Muscle layer of duodenum (tissue), 2 donors: ENCODE results near the gene PSORS1C1.

Experiments used
- H3K27ac ChIP-seq: one replicate; pipeline ENCODE4 v1.7.0; 2013; ENCODE audit warnings: mild to moderate bottlenecking, low read length
- H3K27me3 ChIP-seq: one replicate; pipeline ENCODE4 v1.7.0; 2013; ENCODE audit warnings: low read depth, mild to moderate bottlenecking, control low read depth, low read length
- H3K36me3 ChIP-seq, 2 donors: one replicate each; pipeline ENCODE4 v1.7.0; 2013; ENCODE audit warnings: low read length in 2 of 2, control low read depth in 1 of 2, mild to moderate bottlenecking in 1 of 2; ENCODE audit not compliant: insufficient read depth in 2 of 2, control insufficient read depth in 1 of 2
- H3K4me1 ChIP-seq, 2 donors: one replicate each; pipeline ENCODE4 v1.7.0; 2013; ENCODE audit warnings: low read length in 2 of 2, mild to moderate bottlenecking in 2 of 2, control low read depth in 1 of 2, moderate library complexity in 1 of 2; ENCODE audit not compliant: insufficient read depth in 2 of 2, control insufficient read depth in 1 of 2
- H3K4me3 ChIP-seq, 2 donors: one replicate each; pipeline ENCODE4 v1.7.0; 2013; ENCODE audit warnings: low read length in 2 of 2, low read depth in 1 of 2, mild to moderate bottlenecking in 1 of 2
- H3K9me3 ChIP-seq, 2 donors: one replicate each; pipeline ENCODE4 v1.7.0; 2013; ENCODE audit warnings: low read length in 2 of 2, control low read depth in 1 of 2, mild to moderate bottlenecking in 1 of 2; ENCODE audit not compliant: control insufficient read depth in 1 of 2
- donor health status: healthy.

Gene PSORS1C1

DNA sequence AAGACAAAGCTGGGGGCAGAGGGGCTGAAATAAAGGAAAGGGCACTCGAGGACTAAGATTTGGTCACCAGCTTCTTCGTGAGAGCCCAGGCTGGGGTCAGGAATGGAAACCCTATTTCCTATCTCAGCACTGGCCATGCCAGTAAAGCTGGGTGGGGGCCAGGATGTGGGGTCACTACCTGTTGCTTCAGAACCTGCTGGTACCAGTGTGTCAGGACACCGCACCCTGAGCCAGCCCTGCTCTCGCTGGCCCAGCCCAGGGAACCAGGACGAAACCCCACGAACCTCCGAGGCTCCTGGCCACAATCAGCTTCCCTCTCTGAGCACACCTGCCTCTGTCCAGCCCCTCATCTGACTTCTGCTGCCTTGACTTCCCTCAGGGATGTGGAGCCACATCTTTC lies 3.6 kb downstream of the PSORS1C1 start:
- no peak overlapping the region for H3K27ac ChIP-seq
- H3K27me3 ChIP-seq = no peaks in the 10 kb centered on the region
- H3K4me3 ChIP-seq = no peak overlapping the region
- H3K36me3 ChIP-seq = no peaks in the 10 kb centered on the region
- no peaks in the 10 kb centered on the region for H3K9me3 ChIP-seq
- H3K4me1 ChIP-seq = peaks cover 13 to 40% of the 10 kb centered on the region in 2 donors

DNA sequence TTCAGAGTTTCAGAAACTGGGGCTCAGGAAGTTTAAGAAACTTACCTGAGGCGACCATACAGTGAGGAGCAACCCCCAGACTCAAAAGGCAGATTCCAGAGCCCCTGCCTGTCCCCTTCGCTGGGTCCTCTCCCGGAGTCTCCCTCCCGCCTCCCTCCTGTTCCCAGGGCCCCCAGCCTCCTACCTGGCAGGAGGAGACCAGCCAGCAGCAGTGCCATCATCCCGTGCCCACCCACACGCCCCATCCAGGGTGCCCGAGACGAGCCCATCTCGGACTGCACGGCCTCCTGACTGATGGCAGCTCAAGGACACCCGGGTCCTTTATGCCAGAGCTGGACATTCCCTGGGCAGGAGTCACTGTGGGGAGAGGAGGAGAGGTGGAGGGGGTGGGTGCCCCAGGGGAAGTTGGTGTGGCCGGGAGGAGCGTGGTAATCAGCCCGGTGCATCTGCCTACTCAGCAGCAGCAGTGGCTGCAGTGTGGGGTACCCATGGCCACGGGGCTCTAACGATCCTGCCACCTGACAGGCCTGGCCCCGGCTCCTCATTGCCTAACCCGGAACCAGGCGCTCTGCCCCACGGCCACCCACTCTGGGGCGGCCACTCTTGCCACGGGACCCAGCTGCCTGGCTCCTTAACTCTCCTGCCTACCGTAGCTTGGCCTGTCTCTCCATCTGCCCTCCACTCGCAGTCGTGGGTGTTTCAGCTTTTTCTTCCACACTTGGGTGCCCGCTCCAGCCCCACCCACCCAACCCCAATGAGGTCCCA lies 5.7 kb downstream of the PSORS1C1 start, which contains the start of gene CDSN:
TSS of gene CDSN (minus strand) at position 296 of the 765 bp plus-strand sequence. CDS start at position 269, 27 bp downstream.
- Histone ChIP-seq H3K4me3 (no peak within 1 kb of the TSS), H3K27ac (no peak within 1 kb of the TSS), H3K9me3 (no peaks in the 10 kb centered on the region), H3K4me1 (peaks cover 3 to 40% of the 10 kb centered on the region in 2 donors), H3K27me3 (no peaks in the 10 kb centered on the region), H3K36me3 (no peaks in the 10 kb centered on the region)

DNA sequence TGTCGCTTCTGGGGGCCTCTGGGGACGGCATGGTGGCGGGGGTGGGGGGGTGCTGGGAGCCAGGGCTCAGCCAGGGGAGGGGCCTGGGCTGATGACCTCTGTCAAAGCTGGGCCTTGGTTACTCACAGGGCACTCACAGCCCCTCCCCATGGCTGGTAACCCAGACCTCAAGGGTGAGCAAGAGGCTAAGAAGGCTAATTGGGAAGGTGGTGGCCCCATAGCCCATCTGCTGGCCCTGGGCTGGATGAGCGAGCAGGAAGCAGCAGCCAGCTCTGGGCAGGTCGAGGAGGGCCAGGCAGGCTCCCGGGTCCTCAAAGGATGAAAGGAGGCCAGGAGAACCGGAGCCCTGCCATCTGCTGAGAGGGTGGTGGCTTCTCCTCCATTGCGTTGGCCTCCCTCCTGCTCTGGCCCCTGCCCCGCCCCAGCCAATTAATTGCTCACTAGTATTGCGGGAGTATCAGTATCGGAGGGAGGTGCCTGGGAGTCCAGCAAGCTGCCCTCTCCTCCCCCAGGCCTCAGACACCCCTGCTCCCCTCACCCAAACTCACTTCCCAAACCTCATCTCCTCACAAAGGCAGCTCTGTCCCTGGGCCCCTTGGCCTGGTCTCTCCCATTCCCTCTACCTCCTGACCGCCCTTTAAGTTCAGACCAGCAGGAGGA lies 6.7 kb downstream of the PSORS1C1 start:
- no peak overlapping the region for H3K4me3 ChIP-seq
- H3K4me1 ChIP-seq = peaks cover 0 to 40% of the 10 kb centered on the region in 2 donors
- H3K27ac ChIP-seq = no peak overlapping the region
- no peaks in the 10 kb centered on the region for H3K9me3 ChIP-seq
- no peaks in the 10 kb centered on the region for H3K27me3 ChIP-seq
- H3K36me3 ChIP-seq = no peaks in the 10 kb centered on the region

DNA sequence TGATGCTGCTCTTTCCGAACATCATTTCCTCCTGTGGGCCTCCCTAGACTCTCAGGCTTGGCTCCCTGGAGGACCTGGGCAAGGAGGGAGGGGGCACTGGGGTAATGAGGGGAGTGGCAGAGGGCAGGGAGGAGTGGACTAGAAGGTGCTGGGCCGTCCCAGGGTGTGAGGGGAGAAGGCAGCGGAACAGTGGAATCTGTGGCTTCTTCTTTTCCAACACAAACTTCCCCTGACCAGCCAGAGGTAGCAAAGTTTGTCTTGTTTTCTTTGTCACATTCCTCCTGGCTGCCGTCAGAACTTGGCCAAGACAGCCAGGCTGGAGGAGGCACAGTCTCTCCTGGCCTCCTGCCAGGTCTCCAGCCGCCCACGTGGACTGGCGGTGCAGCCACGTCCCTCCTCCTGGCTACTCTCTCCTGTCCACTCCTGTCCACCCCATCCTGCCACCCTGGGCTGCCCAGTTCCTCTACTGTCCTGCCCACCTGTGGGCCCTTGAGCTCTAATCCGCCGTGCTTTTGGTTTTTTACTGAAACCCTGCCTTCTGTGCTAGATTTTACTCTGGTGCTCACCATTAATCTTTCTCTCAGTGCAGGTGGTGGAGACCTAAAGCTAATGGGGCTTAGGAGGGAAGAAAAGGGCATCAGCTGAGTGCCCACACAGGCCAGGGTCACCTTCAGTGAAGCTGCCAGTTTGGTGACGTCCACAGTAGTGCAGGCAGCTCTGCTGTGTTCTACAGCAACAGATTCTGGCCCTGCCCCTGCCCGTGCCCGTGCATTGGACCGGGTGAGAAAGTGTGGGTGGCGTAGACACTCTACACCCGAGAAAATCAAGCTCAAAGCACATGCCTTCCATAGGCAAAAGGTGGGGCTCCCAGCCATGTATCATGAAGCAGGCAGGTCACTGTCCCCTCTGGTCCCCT lies 8.4 kb downstream of the PSORS1C1 start:
- H3K9me3 ChIP-seq = no peaks in the 10 kb centered on the region
- H3K27ac ChIP-seq = no peak overlapping the region

DNA sequence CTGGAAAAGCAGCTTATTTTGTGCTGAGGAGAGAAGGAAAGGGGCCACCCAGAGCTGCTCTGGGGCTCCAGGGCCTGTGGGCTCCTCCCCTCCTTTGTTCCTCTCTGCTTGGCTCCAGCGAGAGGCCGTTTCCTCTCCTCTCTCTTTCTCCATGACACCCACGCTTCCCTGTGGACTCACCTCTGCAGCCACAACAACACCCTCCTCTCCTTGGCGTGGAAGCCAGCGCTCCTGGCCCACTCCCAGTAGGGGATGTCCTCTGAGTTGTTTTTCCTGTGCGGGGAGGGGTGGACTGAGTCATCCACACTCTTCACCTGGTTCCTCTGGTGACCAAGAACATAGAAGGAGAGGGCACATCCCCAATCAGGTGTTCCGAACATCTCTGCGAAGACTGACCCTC lies 10.6 kb downstream of the PSORS1C1 start:
- H3K27ac ChIP-seq = no peak overlapping the region
- peaks cover 0 to 36% of the 10 kb centered on the region in 2 donors for H3K4me1 ChIP-seq
- H3K9me3 ChIP-seq = no peaks in the 10 kb centered on the region

More for the DNA sequence above, 8.4 kb downstream of the PSORS1C1 start:
- H3K4me1 ChIP-seq = peaks cover 0 to 36% of the 10 kb centered on the region in 2 donors
- H3K4me3 ChIP-seq = no peak overlapping the region
- H3K27me3 ChIP-seq = no peaks in the 10 kb centered on the region
- H3K36me3 ChIP-seq = no peaks in the 10 kb centered on the region

DNA sequence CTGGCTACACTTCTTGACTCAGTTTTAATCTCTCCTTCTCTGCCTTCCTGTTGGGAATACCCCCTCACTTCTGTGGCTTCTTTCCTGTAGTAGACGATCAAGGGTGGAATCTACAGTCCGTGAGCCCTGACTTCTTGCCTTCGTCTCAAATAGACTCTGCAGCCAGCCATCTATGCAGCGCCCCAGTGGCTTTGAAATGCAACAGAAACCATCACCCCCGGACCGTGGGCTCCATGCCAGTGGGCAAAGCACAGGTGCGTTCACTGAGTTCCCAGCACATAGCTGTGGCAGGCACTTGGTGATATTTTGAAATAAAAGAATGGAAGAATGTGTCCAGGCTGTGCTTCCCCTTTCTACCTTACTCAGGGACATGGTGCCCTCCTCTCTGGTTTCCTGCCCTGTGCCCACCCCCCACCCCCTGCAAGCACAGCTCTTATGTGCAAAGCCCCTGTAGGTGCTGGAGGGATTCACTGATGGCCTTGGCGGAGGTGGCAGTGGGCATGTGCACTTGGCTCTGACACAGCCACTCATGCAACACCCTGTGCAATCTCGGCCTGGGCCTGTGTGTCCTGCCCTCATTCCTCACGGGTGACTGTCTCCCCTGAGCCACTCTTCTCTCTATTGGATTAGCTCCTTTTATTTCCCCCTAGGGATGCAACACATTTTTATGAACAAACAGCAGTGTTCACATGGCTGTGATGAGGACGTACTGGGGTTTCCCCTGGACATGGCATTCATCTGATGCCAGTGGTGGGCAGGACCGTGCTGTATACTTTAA lies 11.2 kb downstream of the PSORS1C1 start:
- H3K27ac ChIP-seq = no peak overlapping the region
- peaks cover 0 to 36% of the 10 kb centered on the region in 2 donors for H3K4me1 ChIP-seq

More for the DNA sequence above, 10.6 kb downstream of the PSORS1C1 start:
- no peak overlapping the region for H3K4me3 ChIP-seq
- H3K27me3 ChIP-seq = no peaks in the 10 kb centered on the region
- no peaks in the 10 kb centered on the region for H3K36me3 ChIP-seq

DNA sequence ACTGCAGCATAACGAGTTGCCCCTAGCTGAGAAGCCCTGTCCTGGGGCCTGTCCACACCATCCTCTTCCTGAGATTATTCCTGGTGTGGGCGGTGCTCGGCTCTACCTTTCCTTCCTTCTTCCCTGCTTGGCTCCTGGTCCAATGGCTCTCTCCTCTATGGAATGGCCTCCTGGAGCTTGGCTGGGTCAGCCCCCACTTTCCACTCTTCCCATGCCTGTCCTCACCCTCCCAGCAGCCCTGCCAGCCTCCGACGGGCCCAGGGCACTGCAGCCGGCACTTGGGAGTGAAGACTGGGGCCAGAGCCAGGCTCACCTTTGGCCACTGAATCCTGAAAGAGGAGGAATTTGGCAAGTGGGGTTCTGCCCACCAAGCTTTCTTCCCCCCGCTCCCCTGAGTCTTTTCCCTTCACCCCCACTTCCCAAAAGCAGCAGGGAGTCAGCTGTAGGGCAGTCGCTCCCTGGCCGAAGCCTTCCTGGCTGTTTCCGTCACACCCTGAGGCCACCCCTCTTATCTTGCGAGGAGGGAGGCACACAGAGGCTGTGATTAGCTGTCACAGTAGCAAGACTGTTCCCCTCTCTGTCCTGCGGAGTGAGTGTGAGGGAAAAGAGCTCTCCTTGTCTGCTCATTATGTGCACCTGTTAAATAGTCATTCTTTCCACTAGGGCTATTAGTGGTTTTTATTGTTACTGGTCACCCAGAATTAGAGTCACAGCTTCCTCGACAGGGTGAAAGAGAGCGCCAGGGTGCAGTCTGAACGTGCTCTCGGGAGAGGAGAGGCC lies 12.0 kb downstream of the PSORS1C1 start:
- no peak overlapping the region for H3K4me3 ChIP-seq
- no peaks in the 10 kb centered on the region for H3K27me3 ChIP-seq
- H3K27ac ChIP-seq = peak overlapping the region; percentile 51
- peaks cover 0 to 36% of the 10 kb centered on the region in 2 donors for H3K4me1 ChIP-seq
- no peaks in the 10 kb centered on the region for H3K36me3 ChIP-seq
- no peaks in the 10 kb centered on the region for H3K9me3 ChIP-seq

More for the DNA sequence above, 11.2 kb downstream of the PSORS1C1 start:
- Histone ChIP-seq H3K36me3 (no peaks in the 10 kb centered on the region), H3K9me3 (no peaks in the 10 kb centered on the region), H3K4me3 (no peak overlapping the region), H3K27me3 (no peaks in the 10 kb centered on the region)

DNA sequence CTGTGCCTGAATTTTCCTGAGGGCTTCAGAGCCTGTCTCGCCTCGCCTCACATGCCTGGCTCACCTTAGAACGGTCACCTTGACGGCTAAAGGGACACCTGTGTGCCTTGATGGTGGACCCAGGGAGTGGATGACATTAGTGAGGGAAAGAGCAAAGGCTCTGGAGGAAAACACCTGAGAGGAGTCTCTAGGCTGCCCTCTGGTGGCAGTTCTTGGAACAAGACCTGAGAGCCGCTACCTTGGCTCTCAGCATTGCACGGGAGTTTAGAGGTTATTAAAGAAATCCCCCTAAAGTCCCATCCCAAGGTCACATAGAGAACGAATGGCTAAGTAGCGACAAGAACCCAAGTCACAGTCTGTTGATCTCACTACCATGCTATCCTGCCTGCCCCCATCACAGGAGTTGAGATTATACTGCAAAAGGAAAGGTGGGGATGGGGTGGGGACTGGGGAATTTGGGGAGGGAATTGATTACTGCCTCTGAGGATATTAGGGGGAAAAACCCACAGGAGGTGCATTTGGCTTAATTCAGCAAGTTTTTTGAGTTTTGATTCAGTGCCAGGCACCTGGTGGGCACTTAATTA lies 13.6 kb downstream of the PSORS1C1 start:
- H3K36me3 ChIP-seq = no peaks in the 10 kb centered on the region
- no peaks in the 10 kb centered on the region for H3K9me3 ChIP-seq
- H3K4me1 ChIP-seq = peaks cover 0 to 22% of the 10 kb centered on the region in 2 donors
- H3K27me3 ChIP-seq = no peaks in the 10 kb centered on the region
- no peak overlapping the region for H3K27ac ChIP-seq
- H3K4me3 ChIP-seq = no peak overlapping the region

DNA sequence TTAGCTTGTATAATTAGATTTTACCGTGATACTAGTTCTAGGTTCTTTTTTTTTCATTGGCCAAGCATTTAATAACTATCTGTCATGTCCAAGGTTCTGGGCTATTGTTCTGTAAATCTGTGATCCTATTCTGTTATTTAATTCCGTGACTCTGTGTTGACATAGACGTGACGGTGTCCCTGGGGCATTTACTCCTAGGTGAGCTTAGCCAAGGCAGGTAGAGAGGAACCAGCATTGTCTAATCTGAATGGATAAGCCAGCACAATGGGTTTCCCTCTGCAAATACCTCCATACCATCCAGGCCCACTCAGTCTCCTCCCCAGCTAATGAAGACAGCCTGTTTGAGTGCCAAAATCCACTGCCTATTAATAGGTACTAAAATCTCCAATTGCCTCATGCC lies 14.5 kb downstream of the PSORS1C1 start:
- H3K4me1 ChIP-seq = peaks cover 0 to 15% of the 10 kb centered on the region in 2 donors
- H3K27ac ChIP-seq = no peak overlapping the region
- no peaks in the 10 kb centered on the region for H3K9me3 ChIP-seq
- H3K27me3 ChIP-seq = no peaks in the 10 kb centered on the region
- no peaks in the 10 kb centered on the region for H3K36me3 ChIP-seq
- no peak overlapping the region for H3K4me3 ChIP-seq

DNA sequence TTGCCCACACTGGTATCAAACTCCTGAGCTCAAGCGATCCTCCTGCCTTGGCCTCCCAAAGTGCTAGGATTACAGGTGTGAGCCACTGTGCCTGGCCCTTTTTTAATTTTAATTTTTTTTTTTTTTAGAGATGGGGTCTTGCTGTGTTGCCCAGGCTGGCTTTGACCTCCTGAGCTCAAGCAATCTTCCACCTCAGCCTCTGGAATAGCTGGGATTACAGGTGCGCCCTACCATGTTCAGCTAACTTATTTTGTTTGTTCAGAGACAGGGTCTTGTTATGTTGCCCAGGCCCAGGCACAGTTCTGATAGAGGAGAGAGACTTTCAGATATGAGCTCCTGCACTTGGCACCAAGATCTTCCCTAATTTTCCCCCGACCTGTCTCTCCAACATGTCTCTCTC lies 16.2 kb downstream of the PSORS1C1 start:
- H3K27me3 ChIP-seq = no peaks in the 10 kb centered on the region
- H3K4me1 ChIP-seq = peaks cover 0 to 4% of the 10 kb centered on the region in 2 donors
- no peaks in the 10 kb centered on the region for H3K9me3 ChIP-seq
- H3K36me3 ChIP-seq = no peaks in the 10 kb centered on the region
- no peak overlapping the region for H3K4me3 ChIP-seq
- no peak overlapping the region for H3K27ac ChIP-seq
